Lower leg skin (tissue), 3 donors: ENCODE measurements around the gene ABCB1.

Experiments
- CTCF ChIP-seq, 3 donors: fragments of 450-650 bp; IDR thresholded peaks; one replicate each; pipeline ENCODE4 v1.5.1; 2016; ENCODE audit warnings: antibody characterized with exemption in 3 of 3, mild to moderate bottlenecking in 3 of 3, moderate library complexity in 2 of 3
- POLR2A ChIP-seq, 2 donors: fragments of 450-650 bp; IDR thresholded peaks; one replicate each; pipeline ENCODE4 v1.6.1; 2016 to 2017; ENCODE audit warnings: antibody characterized with exemption in 2 of 2, mild to moderate bottlenecking in 1 of 2, moderate library complexity in 1 of 2

GRCh38 chr7:87518735-87519134 is 81.9 kb downstream of the ABCB1 start:
- TF ChIP-seq CTCF (IDR thresholded peaks at IDR 0.05) (no peak), POLR2A (IDR thresholded peaks at IDR 0.05) (no peak)
